Glutamatergic neuron (in vitro differentiated cells): ENCODE data around the gene GINM1. TPM values are rescaled to one million over a fixed set of nuclear protein-coding genes. Genes with fewer than 3 reads are reported as not detected.

ENCODE experiments used
- DNase-seq: peaks from one replicate; pipeline ENCODE4 v3.0.0; 2022
- H3K27ac Mint-ChIP-seq: one replicate; pipeline ENCODE4 v1.8.0; 2020; ENCODE audit warnings: mild to moderate bottlenecking, mixed read lengths, inconsistent platforms; ENCODE audit not compliant: unreplicated experiment
- H3K27me3 Mint-ChIP-seq: one replicate; pipeline ENCODE4 v1.8.0; 2020; ENCODE audit warnings: mild to moderate bottlenecking, moderate library complexity, mixed read lengths, inconsistent platforms; ENCODE audit not compliant: unreplicated experiment
- H3K36me3 Mint-ChIP-seq: one replicate; pipeline ENCODE4 v1.8.0; 2020; ENCODE audit warnings: mild to moderate bottlenecking, mixed read lengths, inconsistent platforms; ENCODE audit not compliant: unreplicated experiment
- H3K4me1 Mint-ChIP-seq: one replicate; pipeline ENCODE4 v1.8.0; 2020; ENCODE audit warnings: mild to moderate bottlenecking, low read depth, mixed read lengths, inconsistent platforms; ENCODE audit not compliant: unreplicated experiment
- H3K4me3 Mint-ChIP-seq: one replicate; pipeline ENCODE4 v1.8.0; 2020; ENCODE audit warnings: mild to moderate bottlenecking, mixed read lengths, inconsistent platforms; ENCODE audit not compliant: unreplicated experiment
- H3K9me3 Mint-ChIP-seq: one replicate; pipeline ENCODE4 v1.8.0; 2020; ENCODE audit warnings: mild to moderate bottlenecking, moderate library complexity, mixed read lengths, inconsistent platforms; ENCODE audit not compliant: unreplicated experiment
- total RNA-seq: library from RNA; stranded (reverse); fragmentation: NEBNext Ultra II Directional; extraction: Animal tissue kit (Norgen Biotek cat#: 25700); gene quantifications from one replicate; pipeline ENCODE4 v1.2.1, GENCODE V29; 2021; ENCODE audit not compliant: unreplicated experiment
- TF ChIP-seq, protein P1 (sequence below): fragments of 200-600 bp; sonication (generic); IDR thresholded peaks from one replicate; pipeline ENCODE4 v1.5.0; 2021; ENCODE audit not compliant: partially characterized antibody, unreplicated experiment

The GINM1 gene
- total RNA-seq, 1 donor from 2014 or later, result 11.2 TPM

DNA sequence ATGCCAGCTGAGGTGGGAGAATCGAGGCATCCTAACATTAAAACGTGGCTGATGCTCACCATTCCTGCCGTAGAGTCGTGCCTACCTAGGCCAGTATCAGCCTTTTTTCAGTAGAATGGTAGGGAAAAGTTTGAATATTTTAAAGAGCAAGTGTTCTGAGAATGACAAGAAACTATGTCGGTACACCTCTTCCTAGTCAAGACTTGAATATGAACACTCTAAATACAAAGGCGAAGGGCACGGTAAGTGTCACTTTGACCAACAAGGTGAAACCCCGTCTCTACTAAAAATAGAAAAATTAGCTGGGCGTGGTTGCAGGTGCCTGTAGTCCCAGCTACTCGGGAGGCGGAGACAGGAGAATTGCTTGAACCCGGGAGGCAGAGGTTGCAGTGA, 1.0 kb downstream of the GINM1 start:
- TF ChIP-seq, protein P1, sequence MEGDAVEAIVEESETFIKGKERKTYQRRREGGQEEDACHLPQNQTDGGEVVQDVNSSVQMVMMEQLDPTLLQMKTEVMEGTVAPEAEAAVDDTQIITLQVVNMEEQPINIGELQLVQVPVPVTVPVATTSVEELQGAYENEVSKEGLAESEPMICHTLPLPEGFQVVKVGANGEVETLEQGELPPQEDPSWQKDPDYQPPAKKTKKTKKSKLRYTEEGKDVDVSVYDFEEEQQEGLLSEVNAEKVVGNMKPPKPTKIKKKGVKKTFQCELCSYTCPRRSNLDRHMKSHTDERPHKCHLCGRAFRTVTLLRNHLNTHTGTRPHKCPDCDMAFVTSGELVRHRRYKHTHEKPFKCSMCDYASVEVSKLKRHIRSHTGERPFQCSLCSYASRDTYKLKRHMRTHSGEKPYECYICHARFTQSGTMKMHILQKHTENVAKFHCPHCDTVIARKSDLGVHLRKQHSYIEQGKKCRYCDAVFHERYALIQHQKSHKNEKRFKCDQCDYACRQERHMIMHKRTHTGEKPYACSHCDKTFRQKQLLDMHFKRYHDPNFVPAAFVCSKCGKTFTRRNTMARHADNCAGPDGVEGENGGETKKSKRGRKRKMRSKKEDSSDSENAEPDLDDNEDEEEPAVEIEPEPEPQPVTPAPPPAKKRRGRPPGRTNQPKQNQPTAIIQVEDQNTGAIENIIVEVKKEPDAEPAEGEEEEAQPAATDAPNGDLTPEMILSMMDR, result no peak
- DNase-seq, result no peak
- Mint-ChIP-seq H3K27ac (peak overlapping the region; percentile 52), H3K36me3 (no peaks in the 10 kb centered on the region), H3K27me3 (no peaks in the 10 kb centered on the region), H3K4me1 (no peaks in the 10 kb centered on the region), H3K4me3 (peak overlapping the region; percentile 88), H3K9me3 (peaks cover 4% of the 10 kb centered on the region)

DNA sequence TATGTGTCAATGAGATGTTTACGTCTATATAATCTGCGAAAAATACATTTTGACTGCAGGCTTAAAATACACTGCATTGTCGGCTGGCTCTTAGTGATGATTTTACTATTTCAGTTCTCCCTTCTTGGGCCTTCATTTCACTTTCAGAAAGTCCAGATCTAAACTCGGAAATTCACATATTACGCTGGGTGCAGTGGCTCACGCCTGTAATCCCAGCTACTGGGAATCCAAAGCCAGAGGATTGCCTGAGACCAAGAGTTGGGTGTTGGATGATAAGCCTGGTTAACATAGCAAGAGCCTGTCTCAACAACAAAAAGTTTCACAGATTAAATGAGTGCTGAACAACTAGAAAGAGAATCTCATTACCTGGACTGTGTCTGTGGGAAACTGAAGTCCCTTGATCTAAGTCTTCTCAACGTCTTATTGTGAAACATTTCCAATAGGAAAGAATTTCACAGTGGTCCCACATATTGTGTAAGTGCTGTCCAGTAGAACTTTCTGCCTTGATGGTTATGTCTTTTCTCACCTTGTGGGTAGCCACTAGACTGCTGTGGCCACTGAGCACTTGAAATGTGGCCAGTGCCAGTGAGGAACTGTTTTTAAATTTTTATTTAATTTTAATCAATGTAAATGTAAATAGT, 1.9 kb downstream of the GINM1 start:
- no peaks in the 10 kb centered on the region for H3K4me1 Mint-ChIP-seq
- H3K9me3 Mint-ChIP-seq, result peaks cover 4% of the 10 kb centered on the region
- no peaks in the 10 kb centered on the region for H3K27me3 Mint-ChIP-seq
- H3K4me3 Mint-ChIP-seq, result peak overlapping the region; percentile 66
- TF ChIP-seq, protein P1, result no peak
- no peaks in the 10 kb centered on the region for H3K36me3 Mint-ChIP-seq
- DNase-seq, result no peak
- H3K27ac Mint-ChIP-seq, result peak overlapping the region; percentile 12

DNA sequence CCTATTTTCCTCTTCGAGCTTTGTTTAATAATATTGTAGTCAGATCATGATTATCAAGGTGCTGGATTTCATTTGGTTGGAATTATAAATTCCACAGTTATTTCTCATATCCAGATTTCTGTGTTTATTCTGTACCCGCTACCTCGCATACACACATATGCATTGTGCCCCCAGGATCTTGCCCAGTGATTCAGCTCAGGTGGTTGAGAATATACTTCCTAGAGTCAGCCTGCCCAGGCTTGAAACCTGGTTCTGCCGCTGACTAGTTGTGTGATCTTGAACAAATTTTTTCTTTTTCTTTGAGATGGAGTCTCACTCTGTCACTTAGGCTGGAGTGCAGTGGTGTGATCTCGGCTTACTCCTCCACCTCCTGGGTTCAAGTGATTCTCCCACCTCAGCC, 14.7 kb downstream of the GINM1 start:
- Mint-ChIP-seq H3K4me1 (no peaks in the 10 kb centered on the region), H3K27ac (no peak overlapping the region), H3K9me3 (no peaks in the 10 kb centered on the region), H3K4me3 (no peak overlapping the region), H3K27me3 (no peaks in the 10 kb centered on the region), H3K36me3 (no peaks in the 10 kb centered on the region)
- DNase-seq, result no peak
- TF ChIP-seq, protein P1, result no peak

DNA sequence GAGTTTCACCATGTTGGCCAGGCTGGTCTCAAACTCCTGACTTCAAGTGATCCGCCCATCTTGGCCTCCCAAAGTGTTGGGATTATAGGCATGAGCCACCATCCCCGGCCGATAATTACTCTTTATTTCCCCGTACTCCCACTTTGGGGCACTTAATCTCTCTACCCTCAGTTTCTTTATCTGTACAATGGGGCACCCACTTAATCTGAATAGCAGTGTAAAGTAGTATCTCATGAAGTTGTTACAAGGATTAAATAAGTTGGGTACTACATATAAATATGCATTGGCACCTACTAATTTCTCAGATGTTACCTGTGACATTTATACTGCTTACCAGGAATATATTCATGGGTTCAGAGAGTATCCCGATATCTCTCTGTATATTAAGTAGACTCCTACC, 15.2 kb downstream of the GINM1 start:
- H3K27me3 Mint-ChIP-seq, result no peaks in the 10 kb centered on the region
- H3K36me3 Mint-ChIP-seq, result no peaks in the 10 kb centered on the region
- no peaks in the 10 kb centered on the region for H3K4me1 Mint-ChIP-seq

DNA sequence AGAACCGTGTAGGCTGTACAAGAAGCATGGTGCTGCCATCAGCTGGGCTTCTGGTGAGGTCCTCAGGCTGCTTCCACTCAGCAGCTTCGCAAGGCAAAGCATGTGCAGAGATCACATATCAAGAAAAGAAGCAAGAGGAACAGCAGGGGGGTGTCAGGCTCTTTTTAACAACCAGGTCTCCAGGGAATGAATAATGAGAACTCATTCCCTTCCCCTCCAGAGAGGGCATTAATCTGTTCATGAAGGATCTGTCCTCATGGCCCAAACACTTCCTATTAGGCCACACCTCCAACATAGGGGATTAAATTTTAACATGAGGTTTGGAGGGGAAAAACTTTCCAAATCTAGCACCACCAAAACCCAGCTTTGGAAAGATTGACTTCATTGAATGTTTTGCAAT, 20.0 kb downstream of the GINM1 start:
- no peaks in the 10 kb centered on the region for H3K9me3 Mint-ChIP-seq
- no peak overlapping the region for H3K4me3 Mint-ChIP-seq
- H3K36me3 Mint-ChIP-seq, result no peaks in the 10 kb centered on the region
- H3K27ac Mint-ChIP-seq, result no peak overlapping the region
- no peak for DNase-seq
- H3K27me3 Mint-ChIP-seq, result no peaks in the 10 kb centered on the region
- no peaks in the 10 kb centered on the region for H3K4me1 Mint-ChIP-seq
- TF ChIP-seq, protein P1, result no peak

More for the DNA sequence above, 15.2 kb downstream of the GINM1 start:
- Mint-ChIP-seq H3K27ac (no peak overlapping the region), H3K9me3 (no peaks in the 10 kb centered on the region), H3K4me3 (no peak overlapping the region)
- DNase-seq, result no peak
- TF ChIP-seq, protein P1, result no peak
